ENCODE measurements around the gene LAMA4.

The LAMA4 gene

DNA sequence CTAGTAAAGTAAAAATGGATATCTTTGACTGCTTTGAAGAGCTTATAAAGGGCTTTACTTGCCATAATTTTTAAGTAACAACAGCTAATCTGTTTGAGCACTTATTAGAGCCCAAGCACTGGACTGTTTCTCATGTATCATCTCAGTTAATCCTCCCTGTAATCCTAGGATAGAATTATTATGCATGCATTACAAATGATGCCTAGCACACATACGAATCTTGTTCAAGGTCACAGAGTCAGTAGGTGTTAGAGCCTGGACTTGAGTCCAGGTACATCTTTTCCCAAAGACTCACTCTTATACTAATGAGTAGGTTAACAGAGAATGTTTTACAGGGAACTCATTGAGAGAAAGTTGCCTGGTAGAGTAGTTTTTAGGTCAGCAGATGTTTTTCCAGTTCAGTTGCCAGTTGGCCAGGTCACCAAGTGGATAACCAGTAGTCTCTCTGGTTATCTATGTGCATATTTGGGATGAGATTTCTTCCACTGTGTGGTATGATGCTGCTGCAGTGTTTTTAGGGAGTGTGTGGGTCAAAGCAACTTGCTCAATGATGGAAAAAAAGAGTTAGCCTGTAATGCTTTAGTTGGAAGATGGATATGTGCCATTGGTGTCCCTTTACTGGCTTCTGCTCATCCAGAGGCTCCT, 32.3 kb upstream of the LAMA4 start:
- Histone ChIP-seq H3K4me3 (ENCODE audit: low read depth, low read length) (no peak overlapping the region), H3K14ac (ENCODE audit: low read length) (no peak overlapping the region), H3K79me1 (ENCODE audit: low read length) (no peaks in the 10 kb centered on the region), H3K27ac (ENCODE audit: low read depth, low read length) (no peak overlapping the region), H3K27me3 (ENCODE audit: insufficient read depth, low read length) (no peaks in the 10 kb centered on the region), H3K9me3 (ENCODE audit: insufficient read depth, low read depth, low read length) (no peaks in the 10 kb centered on the region), H3K23ac (ENCODE audit: low read length) (no peak overlapping the region), H2AFZ (ENCODE audit: insufficient read depth, low read length, poor library complexity) (no peak overlapping the region), H4K91ac (ENCODE audit: low read depth, low read length) (no peak overlapping the region), H4K12ac (ENCODE audit: low read depth, low read length) (no peak overlapping the region), H3K36me3 (ENCODE audit: control insufficient read depth in 1 of 2, insufficient read depth in 2 of 2, low read length in 2 of 2) (no peaks in the 10 kb centered on the region), H4K8ac (ENCODE audit: low read depth, low read length) (no peak overlapping the region), H3K4ac (ENCODE audit: low read depth, low read length) (no peak overlapping the region), H2BK5ac (ENCODE audit: low read depth, low read length, poor library complexity) (no peak overlapping the region), H3K4me1 (ENCODE audit: control insufficient read depth in 1 of 2, insufficient read depth in 2 of 2, low read length in 2 of 2) (no peaks in the 10 kb centered on the region), H3K79me2 (ENCODE audit: control insufficient read depth, insufficient read depth, low read length, poor library complexity) (no peaks in the 10 kb centered on the region), H2AK5ac (ENCODE audit: low read length) (no peak overlapping the region), H2BK120ac (ENCODE audit: insufficient read depth, low read length, poor library complexity) (no peak overlapping the region), H3K9ac (ENCODE audit: low read length) (no peak overlapping the region), H2BK12ac (ENCODE audit: low read length) (no peak overlapping the region), H3K4me2 (ENCODE audit: low read length) (no peak overlapping the region), H3K18ac (ENCODE audit: low read length) (no peak overlapping the region)
- DNase-seq = no peak
- WGBS (ENCODE audit: extremely low coverage, insufficient coverage, insufficient read length) = no CpG with 5 or more reads among the region's 1 CpG

GRCh38 chr6:112286010-112286409, 31.6 kb upstream of the LAMA4 start:
- H2BK120ac ChIP-seq (ENCODE audit: insufficient read depth, low read length, poor library complexity) = no peak overlapping the region
- H3K9ac ChIP-seq (ENCODE audit: low read length) = no peak overlapping the region
- no peak overlapping the region for H4K8ac ChIP-seq (ENCODE audit: low read depth, low read length)
- H3K14ac ChIP-seq (ENCODE audit: low read length) = no peak overlapping the region
- H3K79me1 ChIP-seq (ENCODE audit: low read length) = no peaks in the 10 kb centered on the region
- no peaks in the 10 kb centered on the region for H3K36me3 ChIP-seq (ENCODE audit: control insufficient read depth in 1 of 2, insufficient read depth in 2 of 2, low read length in 2 of 2)
- H4K91ac ChIP-seq (ENCODE audit: low read depth, low read length) = no peak overlapping the region
- no peaks in the 10 kb centered on the region for H3K79me2 ChIP-seq (ENCODE audit: control insufficient read depth, insufficient read depth, low read length, poor library complexity)
- H3K18ac ChIP-seq (ENCODE audit: low read length) = no peak overlapping the region
- H3K4me3 ChIP-seq (ENCODE audit: low read depth, low read length) = no peak overlapping the region
- H3K4ac ChIP-seq (ENCODE audit: low read depth, low read length) = no peak overlapping the region
- H3K27me3 ChIP-seq (ENCODE audit: insufficient read depth, low read length) = no peaks in the 10 kb centered on the region
- no peak overlapping the region for H2AFZ ChIP-seq (ENCODE audit: insufficient read depth, low read length, poor library complexity)
- peak; percentile 17 to 45 for DNase-seq
- H3K4me2 ChIP-seq (ENCODE audit: low read length) = no peak overlapping the region
- H3K4me1 ChIP-seq (ENCODE audit: control insufficient read depth in 1 of 2, insufficient read depth in 2 of 2, low read length in 2 of 2) = no peaks in the 10 kb centered on the region
- H2BK5ac ChIP-seq (ENCODE audit: low read depth, low read length, poor library complexity) = no peak overlapping the region
- H3K9me3 ChIP-seq (ENCODE audit: insufficient read depth, low read depth, low read length) = no peaks in the 10 kb centered on the region
- H3K27ac ChIP-seq (ENCODE audit: low read depth, low read length) = no peak overlapping the region
- no peak overlapping the region for H2AK5ac ChIP-seq (ENCODE audit: low read length)
- no peak overlapping the region for H2BK12ac ChIP-seq (ENCODE audit: low read length)
- no peak overlapping the region for H3K23ac ChIP-seq (ENCODE audit: low read length)
- no peak overlapping the region for H4K12ac ChIP-seq (ENCODE audit: low read depth, low read length)
- WGBS (ENCODE audit: extremely low coverage, insufficient coverage, insufficient read length) = no CpG with 5 or more reads among the region's 2 CpGs

DNA sequence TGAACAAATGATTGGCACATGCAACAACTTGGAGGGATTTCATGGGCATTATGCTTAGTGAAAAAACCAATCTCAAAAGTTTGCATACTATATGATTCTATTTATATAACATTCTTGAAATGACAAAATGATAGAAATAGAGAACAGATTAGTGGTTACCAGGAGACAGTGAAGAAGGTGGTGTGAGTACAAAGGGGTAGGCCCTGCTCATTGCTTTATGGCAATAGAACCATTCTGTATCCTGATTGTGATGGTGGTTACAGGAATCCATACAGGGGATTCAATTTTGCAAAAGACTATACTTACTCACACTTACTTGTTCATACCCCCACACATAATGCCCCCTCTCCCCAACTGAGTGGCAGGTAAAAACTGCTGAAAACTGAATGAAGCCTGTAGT, 30.2 kb upstream of the LAMA4 start:
- H3K36me3 ChIP-seq (ENCODE audit: control insufficient read depth in 1 of 2, insufficient read depth in 2 of 2, low read length in 2 of 2) = no peaks in the 10 kb centered on the region
- no peak overlapping the region for H2BK12ac ChIP-seq (ENCODE audit: low read length)
- H2AK5ac ChIP-seq (ENCODE audit: low read length) = no peak overlapping the region
- no peak overlapping the region for H2BK5ac ChIP-seq (ENCODE audit: low read depth, low read length, poor library complexity)
- no peak overlapping the region for H3K4me2 ChIP-seq (ENCODE audit: low read length)
- DNase-seq = no peak
- no peak overlapping the region for H4K8ac ChIP-seq (ENCODE audit: low read depth, low read length)
- no peaks in the 10 kb centered on the region for H3K79me1 ChIP-seq (ENCODE audit: low read length)
- no peak overlapping the region for H3K27ac ChIP-seq (ENCODE audit: low read depth, low read length)
- H3K14ac ChIP-seq (ENCODE audit: low read length) = no peak overlapping the region
- no peak overlapping the region for H4K12ac ChIP-seq (ENCODE audit: low read depth, low read length)
- H3K27me3 ChIP-seq (ENCODE audit: insufficient read depth, low read length) = no peaks in the 10 kb centered on the region
- H3K23ac ChIP-seq (ENCODE audit: low read length) = no peak overlapping the region
- H3K9ac ChIP-seq (ENCODE audit: low read length) = no peak overlapping the region
- H3K18ac ChIP-seq (ENCODE audit: low read length) = no peak overlapping the region
- H3K4ac ChIP-seq (ENCODE audit: low read depth, low read length) = no peak overlapping the region
- no peak overlapping the region for H2AFZ ChIP-seq (ENCODE audit: insufficient read depth, low read length, poor library complexity)
- no peak overlapping the region for H2BK120ac ChIP-seq (ENCODE audit: insufficient read depth, low read length, poor library complexity)
- no peaks in the 10 kb centered on the region for H3K79me2 ChIP-seq (ENCODE audit: control insufficient read depth, insufficient read depth, low read length, poor library complexity)
- H3K4me3 ChIP-seq (ENCODE audit: low read depth, low read length) = no peak overlapping the region
- H3K4me1 ChIP-seq (ENCODE audit: control insufficient read depth in 1 of 2, insufficient read depth in 2 of 2, low read length in 2 of 2) = no peaks in the 10 kb centered on the region
- no peaks in the 10 kb centered on the region for H3K9me3 ChIP-seq (ENCODE audit: insufficient read depth, low read depth, low read length)
- no peak overlapping the region for H4K91ac ChIP-seq (ENCODE audit: low read depth, low read length)

- H2BK12ac ChIP-seq (ENCODE audit: low read length) = no peak overlapping the region
- no peak overlapping the region for H3K27ac ChIP-seq (ENCODE audit: low read depth, low read length)
- H4K91ac ChIP-seq (ENCODE audit: low read depth, low read length) = no peak overlapping the region
- H2BK5ac ChIP-seq (ENCODE audit: low read depth, low read length, poor library complexity) = no peak overlapping the region
- H2AFZ ChIP-seq (ENCODE audit: insufficient read depth, low read length, poor library complexity) = no peak overlapping the region
- H3K18ac ChIP-seq (ENCODE audit: low read length) = no peak overlapping the region
- peak in 1 of 2 donors; percentile 90 for DNase-seq
- no peaks in the 10 kb centered on the region for H3K9me3 ChIP-seq (ENCODE audit: insufficient read depth, low read depth, low read length)
- no peak overlapping the region for H3K4me3 ChIP-seq (ENCODE audit: low read depth, low read length)
- H4K8ac ChIP-seq (ENCODE audit: low read depth, low read length) = no peak overlapping the region
- H3K79me1 ChIP-seq (ENCODE audit: low read length) = no peaks in the 10 kb centered on the region
- WGBS (ENCODE audit: extremely low coverage, insufficient coverage, insufficient read length) = 100% methylated on average over 3 of the region's 4 CpGs
- no peak overlapping the region for H3K4ac ChIP-seq (ENCODE audit: low read depth, low read length)
- H4K12ac ChIP-seq (ENCODE audit: low read depth, low read length) = no peak overlapping the region
- H3K27me3 ChIP-seq (ENCODE audit: insufficient read depth, low read length) = no peaks in the 10 kb centered on the region
- H3K4me1 ChIP-seq (ENCODE audit: control insufficient read depth in 1 of 2, insufficient read depth in 2 of 2, low read length in 2 of 2) = no peaks in the 10 kb centered on the region
- no peak overlapping the region for H3K4me2 ChIP-seq (ENCODE audit: low read length)
- no peak overlapping the region for H2BK120ac ChIP-seq (ENCODE audit: insufficient read depth, low read length, poor library complexity)
- H3K79me2 ChIP-seq (ENCODE audit: control insufficient read depth, insufficient read depth, low read length, poor library complexity) = no peaks in the 10 kb centered on the region
- H3K23ac ChIP-seq (ENCODE audit: low read length) = no peak overlapping the region
- no peak overlapping the region for H3K9ac ChIP-seq (ENCODE audit: low read length)
- no peak overlapping the region for H2AK5ac ChIP-seq (ENCODE audit: low read length)
- H3K14ac ChIP-seq (ENCODE audit: low read length) = no peak overlapping the region
- no peaks in the 10 kb centered on the region for H3K36me3 ChIP-seq (ENCODE audit: control insufficient read depth in 1 of 2, insufficient read depth in 2 of 2, low read length in 2 of 2)
These were observed 29.3 kb upstream of the LAMA4 start for GRCh38 chr6:112283621-112284020.
